OCI-LY7 (cell line): Measurements from ENCODE around the gene DNM3.

Experiments
- CTCF ChIP-seq: fragments of 200-600 bp; sonication (generic); conservative IDR thresholded peaks from 2 replicates; pipeline ENCODE4 v1.5.1; 2014; ENCODE audit warnings: mild to moderate bottlenecking, antibody characterized with exemption, low read length, moderate library complexity, mixed read lengths
- EZH2phosphoT487 ChIP-seq: fragments of 200-600 bp; sonication (generic); IDR thresholded peaks from 2 replicates; pipeline ENCODE4 v1.6.1; 2018; ENCODE audit warnings: low read depth, borderline replicate concordance, mild to moderate bottlenecking, mixed run types, antibody characterized with exemption, low read length, moderate library complexity, mixed read lengths

GRCh38 chr1:172203902-172204301, 362.6 kb downstream of the DNM3 start:
- TF ChIP-seq CTCF (no peak), EZH2phosphoT487 (no peak)
